H1 (cell line): ENCODE data around the gene LRRC2. TPM values are rescaled to one million over a fixed set of nuclear protein-coding genes. Genes with fewer than 3 reads are reported as not detected.

Source experiments
- CTCF ChIA-PET: fragments of 300-600 bp; sonication (Branson Sonifier 250); formaldehyde crosslinking; loops from one replicate; lab custom pipeline; 2021; ENCODE audit not compliant: partially characterized antibody; lab: Charles Lee
- POLR2A ChIA-PET: fragments of 300-600 bp; sonication (Branson Sonifier 250); formaldehyde crosslinking; loops from one replicate; lab custom pipeline; 2021; ENCODE audit warnings: inconsistent platforms; ENCODE audit not compliant: partially characterized antibody; lab: Charles Lee
- DNase-seq, 2 experiments: peaks; one replicate each; pipeline versions ENCODE4 v3.0.0 to v3.0.0-alpha.2; 2010 to 2022; ENCODE audit warnings: low spot score in 2 of 2, low read depth in 1 of 2, mixed read lengths in 1 of 2
- FAIRE-seq: peaks from 2 replicates; lab custom pipeline; 2011; peaks lifted over from hg19 to GRCh38; lab: Jason Lieb, UNC
- H2AFZ ChIP-seq: 2 replicates; pipeline ENCODE4 v1.8.1; 2012; ENCODE audit warnings: low read length, inconsistent platforms
- H2AK5ac ChIP-seq: 2 replicates; pipeline ENCODE4 v1.6.1; 2013; ENCODE audit warnings: low read depth, low read length
- H2BK120ac ChIP-seq: replicated peaks from 2 replicates; pipeline ENCODE3; 2013; ENCODE audit warnings: low read depth, low read length, inconsistent platforms
- H2BK12ac ChIP-seq: 2 replicates; pipeline ENCODE4 v1.6.1; 2013; ENCODE audit warnings: low read depth, low read length
- H2BK15ac ChIP-seq: 2 replicates; pipeline ENCODE4 v1.6.1; 2013; ENCODE audit warnings: low read length
- H2BK20ac ChIP-seq: 2 replicates; pipeline ENCODE4 v1.6.1; 2013; ENCODE audit warnings: low read length
- H2BK5ac ChIP-seq: 2 replicates; pipeline ENCODE4 v1.6.1; 2013; ENCODE audit warnings: low read depth, low read length
- H3K14ac ChIP-seq: 2 replicates; pipeline ENCODE4 v1.6.1; 2013; ENCODE audit warnings: inconsistent platforms; ENCODE audit not compliant: insufficient read length
- H3K18ac ChIP-seq: 2 replicates; pipeline ENCODE4 v1.6.1; 2013; ENCODE audit warnings: low read length; ENCODE audit errors: extremely low read depth
- H3K23ac ChIP-seq: 2 replicates; pipeline ENCODE4 v1.6.1; 2013; ENCODE audit warnings: inconsistent platforms; ENCODE audit not compliant: insufficient read length
- H3K23me2 ChIP-seq: 2 replicates; pipeline ENCODE4 v1.6.1; 2013; ENCODE audit warnings: low read depth, low read length
- H3K27ac ChIP-seq: 2 replicates; pipeline ENCODE4 v1.6.1; 2011; ENCODE audit warnings: low read depth, low read length, inconsistent platforms
- H3K27me3 ChIP-seq, 4 experiments: replicated peaks in 1 of 4; 1 replicate in 1 of 4; 2 replicates in 3 of 4; pipeline versions ENCODE4 v1.6.1 to v1.8.1; 2011 to 2013; ENCODE audit warnings: low read length in 3 of 4, mild to moderate bottlenecking in 3 of 4, inconsistent platforms in 2 of 4, mixed read lengths in 2 of 4, moderate library complexity in 1 of 4; ENCODE audit not compliant: control insufficient read depth in 3 of 4, insufficient read depth in 3 of 4; ENCODE audit errors: extremely low read depth in 1 of 4
- H3K36me3 ChIP-seq, 4 experiments: 2 replicates each; pipeline versions ENCODE4 v1.6.1 to v1.8.1; 2011 to 2013; ENCODE audit warnings: mild to moderate bottlenecking in 4 of 4, low read length in 3 of 4, moderate library complexity in 2 of 4, control low read depth in 1 of 4, inconsistent platforms in 1 of 4; ENCODE audit not compliant: insufficient read depth in 4 of 4, control insufficient read depth in 2 of 4
- H3K4ac ChIP-seq: replicated peaks from 2 replicates; pipeline ENCODE3; 2013; ENCODE audit warnings: low read length, low read depth, mixed read lengths, inconsistent platforms; ENCODE audit not compliant: insufficient read length
- H3K4me1 ChIP-seq, 4 experiments: replicated peaks in 1 of 4; 1 replicate in 1 of 4; 2 replicates in 3 of 4; pipeline versions ENCODE4 v1.6.1 to v1.8.1; 2011 to 2013; ENCODE audit warnings: low read length in 3 of 4, inconsistent platforms in 2 of 4, mixed read lengths in 1 of 4; ENCODE audit not compliant: insufficient read depth in 4 of 4, control insufficient read depth in 3 of 4
- H3K4me2 ChIP-seq, 2 experiments: 2 replicates each; pipeline versions ENCODE4 v1.6.1 to v1.8.1; 2011 to 2013; ENCODE audit warnings: low read depth in 2 of 2, low read length in 2 of 2, control low read depth in 1 of 2, inconsistent platforms in 1 of 2, mild to moderate bottlenecking in 1 of 2; ENCODE audit not compliant: insufficient read depth in 1 of 2
- H3K4me3 ChIP-seq, 4 experiments: fragments of 200-600, 300-600 bp in 1 of 4; sonication (generic), shearing (Covaris generic), sonication (Bioruptor Twin) in 1 of 4; 2 replicates each; pipeline versions ENCODE4 v1.5.1 to v1.8.1; 2011 to 2016; ENCODE audit warnings: low read length in 4 of 4, low read depth in 3 of 4, control low read depth in 2 of 4, inconsistent platforms in 2 of 4, mild to moderate bottlenecking in 2 of 4, mixed read lengths in 1 of 4, moderate library complexity in 1 of 4; ENCODE audit not compliant: insufficient read depth in 2 of 4; ENCODE audit errors: extremely low read depth in 1 of 4
- H3K56ac ChIP-seq: replicated peaks from 2 replicates; pipeline ENCODE3; 2013; ENCODE audit warnings: low read depth, mild to moderate bottlenecking, mixed read lengths, low read length, inconsistent platforms; ENCODE audit not compliant: insufficient read length
- H3K79me1 ChIP-seq: 2 replicates; pipeline ENCODE4 v1.6.1; 2013; ENCODE audit warnings: low read depth, low read length, control low read depth
- H3K79me2 ChIP-seq, 2 experiments: 2 replicates each; pipeline versions ENCODE4 v1.6.1 to v1.8.1; 2012 to 2013; ENCODE audit warnings: low read length in 2 of 2, mild to moderate bottlenecking in 2 of 2, inconsistent platforms in 1 of 2; ENCODE audit not compliant: insufficient read depth in 2 of 2, control insufficient read depth in 1 of 2
- H3K9ac ChIP-seq, 4 experiments: replicated peaks in 1 of 4; 1 replicate in 1 of 4; 2 replicates in 3 of 4; pipeline versions ENCODE4 v1.6.1 to v1.8.1; 2011 to 2013; ENCODE audit warnings: low read depth in 3 of 4, low read length in 3 of 4, control low read depth in 2 of 4, mild to moderate bottlenecking in 2 of 4, moderate library complexity in 2 of 4, inconsistent platforms in 1 of 4; ENCODE audit errors: extremely low read depth in 1 of 4
- H3K9me3 ChIP-seq, 2 experiments: 2 replicates each; pipeline versions ENCODE4 v1.6.1 to v1.8.1; 2012 to 2013; ENCODE audit warnings: mild to moderate bottlenecking in 2 of 2, moderate library complexity in 2 of 2, control low read depth in 1 of 2, inconsistent platforms in 1 of 2, low read depth in 1 of 2, low read length in 1 of 2, mixed read lengths in 1 of 2; ENCODE audit not compliant: insufficient read depth in 2 of 2
- H4K20me1 ChIP-seq, 2 experiments: replicated peaks in 1 of 2; 2 replicates each; pipeline versions ENCODE3 to v1.8.1; 2011 to 2013; ENCODE audit warnings: inconsistent platforms in 2 of 2, low read length in 2 of 2, mild to moderate bottlenecking in 1 of 2; ENCODE audit not compliant: insufficient read depth in 2 of 2, control insufficient read depth in 1 of 2
- H4K5ac ChIP-seq: 2 replicates; pipeline ENCODE4 v1.6.1; 2013; ENCODE audit warnings: low read length, low read depth, mixed read lengths, inconsistent platforms; ENCODE audit not compliant: insufficient read length
- H4K8ac ChIP-seq: 2 replicates; pipeline ENCODE4 v1.8.0; 2013; ENCODE audit warnings: mild to moderate bottlenecking, moderate library complexity, low read length, inconsistent platforms; ENCODE audit not compliant: insufficient read depth; ENCODE audit errors: extremely low read depth
- H4K91ac ChIP-seq: replicated peaks from 2 replicates; pipeline ENCODE3; 2013; ENCODE audit warnings: low read length, mixed read lengths, inconsistent platforms; ENCODE audit not compliant: insufficient read length
- ASH2L ChIP-seq: fragments of 200-600, 300-600 bp; sonication (generic); IDR thresholded peaks from one replicate; pipeline ENCODE4 v1.7.1; 2017; ENCODE audit warnings: low read length
- RAD21 ChIP-seq, 2 experiments: IDR thresholded peaks in 1 of 2; conservative IDR thresholded peaks in 1 of 2; 2 replicates each; pipeline ENCODE4 v1.6.1; 2011; ENCODE audit warnings: low read depth in 2 of 2, low read length in 2 of 2, improper control_type of control experiment in 1 of 2, inconsistent platforms in 1 of 2, mild to moderate bottlenecking in 1 of 2, moderate library complexity in 1 of 2
- RFX5 ChIP-seq: IDR thresholded peaks from 2 replicates; pipeline ENCODE4 v1.6.1; 2011; ENCODE audit warnings: low read depth, low read length, improper control_type of control experiment, borderline replicate concordance
- SAP30 ChIP-seq: fragments of 300-600 bp; sonication (generic); IDR thresholded peaks from 2 replicates; pipeline ENCODE4 v1.7.1; 2012; ENCODE audit warnings: low read length, moderate library complexity, mild to moderate bottlenecking, inconsistent platforms; ENCODE audit not compliant: insufficient read depth, insufficient replicate concordance
- SIN3A ChIP-seq, 2 experiments: IDR thresholded peaks in 1 of 2; conservative IDR thresholded peaks in 1 of 2; 2 replicates each; pipeline ENCODE4 v1.6.1; 2011 to 2012; ENCODE audit warnings: low read length in 2 of 2, improper control_type of control experiment in 1 of 2, low read depth in 1 of 2, mild to moderate bottlenecking in 1 of 2
- TAF1 ChIP-seq: IDR thresholded peaks from 2 replicates; pipeline ENCODE4 v1.6.1; 2011; ENCODE audit warnings: mild to moderate bottlenecking, low read depth, low read length
- ZNF274 ChIP-seq: IDR thresholded peaks from 2 replicates; pipeline ENCODE4 v1.7.0; 2012; ENCODE audit warnings: low read length, borderline replicate concordance; ENCODE audit errors: extremely low read depth
- WGBS, 2 experiments: shearing (Covaris generic) in 1 of 2; methylation state at CpG; one replicate each; pipeline versions ENCODE4 v1.1.6 to v1.1.7; 2013 to 2015; ENCODE audit warnings: low lambda C conversion rate in 2 of 2, mixed read lengths in 2 of 2, inconsistent platforms in 1 of 2, low coverage in 1 of 2, missing lambda C conversion rate in 1 of 2; ENCODE audit not compliant: insufficient replicate concordance in 2 of 2, insufficient coverage in 1 of 2, insufficient read length in 1 of 2; ENCODE audit errors: extremely low coverage in 1 of 2, missing lambda C conversion rate in 1 of 2; 5-methylcytosine and 5-hydroxymethylcytosine counted together
- polyA plus RNA-seq, 7 experiments: library from polyadenylated mRNA; depleted of rRNA in 3 of 7; stranded (reverse) in 5 of 7; unstranded in 2 of 7; fragments of >200 nt in 5 of 7; fragments of 200-250 nt in 2 of 7; gene quantifications; 1 replicate in 5 of 7; 2 replicates in 1 of 7; 4 replicates in 1 of 7; pipeline versions ENCODE4 v1.2.1 to v1.2.3, GENCODE V29; 2011 to 2013; ENCODE audit warnings: missing spikeins in 2 of 7, mixed read lengths in 2 of 7
- total RNA-seq: library from RNA; stranded (reverse); fragmentation: NEBNext Ultra II Directional; extraction: Animal tissue kit (Norgen Biotek cat#: 25700); gene quantifications from 2 replicates; pipeline ENCODE4 v1.2.1, GENCODE V29; 2021

The LRRC2 gene
- total and polyA plus RNA-seq, 2 of the 8 experiments (the other 6 are each of a cell fraction or from before 2014, with no cell fraction given) = 1.4 to 6.4 TPM

- Histone ChIP-seq H3K14ac (peak overlapping the region; percentile 2), H3K18ac (peak overlapping the region; percentile 95), H2AFZ (no peak overlapping the region), H3K23ac (no peak overlapping the region), H3K27me3 (no peaks in the 10 kb centered on the region; a peak in 2 of 7 replicates), H2BK12ac (no peak overlapping the region; the same call in 1 of the 2 replicates), H3K79me1 (peaks cover 5% of the 10 kb centered on the region), H3K56ac (no peak overlapping the region), H2BK5ac (peak overlapping the region; percentile 86), H3K27ac (peak overlapping the region; percentile 8; the same call in 1 of the 2 replicates), H2BK15ac (peak overlapping the region; percentile 2; the same call in 1 of the 2 replicates), H3K36me3 (peaks cover 11 to 56% (median 38%) of the 10 kb centered on the region in 4 experiments), H3K4me3 (peak overlapping the region; percentile 54 to 97 (median 76)), H4K20me1 (peaks cover 6 to 11% of the 10 kb centered on the region in 2 experiments), H4K8ac (no peak overlapping the region), H3K79me2 (peaks cover 14 to 37% of the 10 kb centered on the region in 2 experiments), H2BK120ac (no peak overlapping the region), H2AK5ac (peak overlapping the region; percentile 75; the same call in 1 of the 2 replicates), H3K4me2 (peak overlapping the region; percentile 86 to 95), H3K4me1 (peaks cover 9 to 25% (median 15%) of the 10 kb centered on the region in 4 experiments; a peak in 6 of 7 replicates), H3K9ac (peak overlapping the region; percentile 31 to 87 (median 46); a peak in 6 of 7 replicates), H3K4ac (peak overlapping the region; percentile 10), H4K5ac (no peak overlapping the region), H3K9me3 (no peaks in the 10 kb centered on the region), H4K91ac (no peak overlapping the region), H3K23me2 (peaks cover 23% of the 10 kb centered on the region), H2BK20ac (no peak overlapping the region)
- CTCF ChIA-PET = interaction anchor here (0.6 to 4.7 kb wide), 5 partner anchors 14 to 1149 kb away, joined by 3 to 26 read pairs (median 3); no protein-coding TSS in a partner anchor
- FAIRE-seq (peak; percentile 39), DNase-seq (no peak)
- WGBS, 2 experiments = 1% methylated on average over 10 of the region's 10 CpGs; no CpG with 5 or more reads in 1 of the 2 experiments
- TF ChIP-seq ZNF274 = no peak
- TF ChIP-seq RAD21 (IDR thresholded peaks at IDR 0.05 in 1 of 2, conservative IDR thresholded peaks at IDR 0.05 in 1 of 2; ENCODE audit: low read depth in 2 of 2, low read length in 2 of 2) = no peak
- TF ChIP-seq TAF1 = 0 out of 2 replicates have a peak, but pooled peaks have one; percentile 10
- peak; percentile 52 to 65; a peak in 1 of 4 replicates for TF ChIP-seq SIN3A (conservative IDR thresholded peaks at IDR 0.05 in 1 of 2, IDR thresholded peaks at IDR 0.05 in 1 of 2; ENCODE audit: low read depth in 1 of 2, low read length in 2 of 2)
- no peak for TF ChIP-seq ASH2L
- no peak for TF ChIP-seq RFX5
- peak; percentile 51 for TF ChIP-seq SAP30
- POLR2A ChIA-PET = interaction anchor here (1.0 to 11.9 kb wide), 11 partner anchors 7 to 90 kb away, joined by 3 to 213 read pairs (median 4); partner anchors contain the start of gene LRRC2
These were observed 13.1 kb upstream of the LRRC2 start for GRCh38 chr3:46578973-46579755.
